Osteoblast (primary cell): Measurements from ENCODE around the gene EMP1. TPM values are rescaled to one million over a fixed set of nuclear protein-coding genes. Genes with fewer than 3 reads are reported as not detected.

Source experiments
- DNase-seq: peaks from one replicate; pipeline ENCODE4 v3.0.0; 2011; ENCODE audit warnings: low spot score, mixed read lengths; ENCODE audit not compliant: insufficient read length; ENCODE audit errors: missing footprints
- H2AFZ ChIP-seq: 2 replicates; pipeline ENCODE4 v1.6.0; 2011; ENCODE audit warnings: mild to moderate bottlenecking, low read length
- H3K27ac ChIP-seq: 2 replicates; pipeline ENCODE4 v1.5.1; 2011; ENCODE audit warnings: mild to moderate bottlenecking, low read depth, low read length, moderate library complexity
- H3K27me3 ChIP-seq: 2 replicates; pipeline ENCODE4 v1.6.0; 2012; ENCODE audit warnings: mild to moderate bottlenecking, control low read depth, inconsistent platforms, low read length, moderate library complexity; ENCODE audit not compliant: insufficient read depth
- H3K36me3 ChIP-seq: 2 replicates; pipeline ENCODE4 v1.5.1; 2011; ENCODE audit warnings: mild to moderate bottlenecking, low read length, control low read depth, moderate library complexity; ENCODE audit not compliant: insufficient read depth
- H3K4me1 ChIP-seq: 2 replicates; pipeline ENCODE4 v1.5.1; 2011; ENCODE audit warnings: mild to moderate bottlenecking, low read length, control low read depth, moderate library complexity; ENCODE audit not compliant: insufficient read depth
- H3K4me2 ChIP-seq: 2 replicates; pipeline ENCODE4 v1.6.0; 2011; ENCODE audit warnings: mild to moderate bottlenecking, low read length; ENCODE audit not compliant: insufficient read depth
- H3K4me3 ChIP-seq: fragments of 200-600 bp; sonication (generic); 3 replicates; pipeline ENCODE4 v1.5.1; 2012; ENCODE audit warnings: mild to moderate bottlenecking, low read length, inconsistent platforms; ENCODE audit not compliant: insufficient read depth
- H3K79me2 ChIP-seq: 2 replicates; pipeline ENCODE4 v1.6.0; 2012; ENCODE audit warnings: mild to moderate bottlenecking, low read length, control low read depth, inconsistent platforms; ENCODE audit not compliant: insufficient read depth
- H3K9me3 ChIP-seq: 2 replicates; pipeline ENCODE4 v1.5.1; 2011; ENCODE audit warnings: low read depth, low read length, control low read depth
- H4K20me1 ChIP-seq: 2 replicates; pipeline ENCODE4 v1.6.0; 2012; ENCODE audit warnings: mild to moderate bottlenecking, low read length, control low read depth; ENCODE audit not compliant: insufficient read depth
- total RNA-seq: library from RNA; depleted of rRNA; stranded (reverse); fragments of >200 nt; gene quantifications from 2 replicates; pipeline ENCODE4 v1.2.3, GENCODE V29; 2012
- TF ChIP-seq, protein P1 (sequence below): IDR thresholded peaks from 2 replicates; pipeline ENCODE4 v1.5.1; 2011; ENCODE audit warnings: mild to moderate bottlenecking, low read depth, low read length, moderate library complexity; ENCODE audit errors: extremely low read depth

The EMP1 gene
- total RNA-seq, 1 donor: 106 TPM

DNA sequence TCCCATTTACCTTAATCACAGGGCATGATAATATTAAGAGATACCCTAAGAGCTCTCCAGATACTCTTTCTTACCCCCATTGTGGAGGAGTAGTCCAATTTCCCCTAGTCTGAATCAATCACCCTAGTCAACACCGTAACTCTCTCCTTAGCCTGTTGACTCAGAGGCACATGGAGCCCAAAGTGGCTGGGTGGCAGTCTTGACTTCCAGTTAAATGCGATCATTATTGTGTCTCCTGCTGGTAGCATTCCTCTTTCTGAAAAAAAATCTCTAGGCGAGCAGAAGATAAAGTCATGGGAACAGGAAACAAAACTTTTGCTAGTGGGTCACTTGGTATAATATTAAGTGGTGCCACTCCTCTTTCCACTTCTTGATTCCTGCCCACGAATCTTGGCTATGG, 46.4 kb downstream of the EMP1 start:
- no peaks in the 10 kb centered on the region for H3K4me1 ChIP-seq
- H3K4me2 ChIP-seq: no peak overlapping the region
- H3K9me3 ChIP-seq: no peaks in the 10 kb centered on the region
- no peaks in the 10 kb centered on the region for H3K36me3 ChIP-seq
- no peak for DNase-seq
- no peak overlapping the region for H3K4me3 ChIP-seq
- H3K79me2 ChIP-seq: no peaks in the 10 kb centered on the region
- H3K27me3 ChIP-seq: no peaks in the 10 kb centered on the region
- no peak overlapping the region for H2AFZ ChIP-seq
- TF ChIP-seq, protein P1, sequence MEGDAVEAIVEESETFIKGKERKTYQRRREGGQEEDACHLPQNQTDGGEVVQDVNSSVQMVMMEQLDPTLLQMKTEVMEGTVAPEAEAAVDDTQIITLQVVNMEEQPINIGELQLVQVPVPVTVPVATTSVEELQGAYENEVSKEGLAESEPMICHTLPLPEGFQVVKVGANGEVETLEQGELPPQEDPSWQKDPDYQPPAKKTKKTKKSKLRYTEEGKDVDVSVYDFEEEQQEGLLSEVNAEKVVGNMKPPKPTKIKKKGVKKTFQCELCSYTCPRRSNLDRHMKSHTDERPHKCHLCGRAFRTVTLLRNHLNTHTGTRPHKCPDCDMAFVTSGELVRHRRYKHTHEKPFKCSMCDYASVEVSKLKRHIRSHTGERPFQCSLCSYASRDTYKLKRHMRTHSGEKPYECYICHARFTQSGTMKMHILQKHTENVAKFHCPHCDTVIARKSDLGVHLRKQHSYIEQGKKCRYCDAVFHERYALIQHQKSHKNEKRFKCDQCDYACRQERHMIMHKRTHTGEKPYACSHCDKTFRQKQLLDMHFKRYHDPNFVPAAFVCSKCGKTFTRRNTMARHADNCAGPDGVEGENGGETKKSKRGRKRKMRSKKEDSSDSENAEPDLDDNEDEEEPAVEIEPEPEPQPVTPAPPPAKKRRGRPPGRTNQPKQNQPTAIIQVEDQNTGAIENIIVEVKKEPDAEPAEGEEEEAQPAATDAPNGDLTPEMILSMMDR: no peak
- H3K27ac ChIP-seq: no peak overlapping the region
- no peaks in the 10 kb centered on the region for H4K20me1 ChIP-seq

DNA sequence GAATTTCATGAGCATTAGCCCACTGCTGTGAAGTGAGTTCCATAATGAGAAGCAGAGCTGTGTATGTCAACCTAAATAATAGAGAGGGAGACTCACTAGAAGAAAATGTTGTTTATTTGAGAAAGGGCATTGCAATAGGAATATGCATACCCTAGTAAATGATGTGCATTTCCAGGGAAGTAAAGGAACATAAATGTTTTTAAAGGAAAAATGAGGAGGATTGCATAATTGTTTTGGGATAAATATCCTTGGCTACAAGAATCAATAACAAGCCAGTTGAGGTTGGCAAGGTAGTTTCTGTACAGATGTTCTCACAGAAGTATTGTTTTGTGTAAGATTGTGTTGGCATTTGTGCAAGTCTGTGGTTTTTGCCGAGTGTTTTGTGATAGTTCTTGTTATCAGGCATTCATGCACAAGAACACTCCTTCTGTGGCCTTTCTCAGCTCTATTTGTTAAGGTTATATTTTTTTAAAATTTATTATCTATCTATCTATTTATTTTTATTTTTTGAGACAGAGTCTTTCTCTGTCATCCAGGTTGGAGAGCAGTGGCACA, 47.1 kb downstream of the EMP1 start:
- Histone ChIP-seq H2AFZ (no peak overlapping the region), H3K36me3 (no peaks in the 10 kb centered on the region), H3K4me2 (no peak overlapping the region), H4K20me1 (no peaks in the 10 kb centered on the region), H3K27me3 (no peaks in the 10 kb centered on the region), H3K79me2 (no peaks in the 10 kb centered on the region), H3K27ac (no peak overlapping the region), H3K9me3 (no peaks in the 10 kb centered on the region), H3K4me3 (no peak overlapping the region), H3K4me1 (no peaks in the 10 kb centered on the region)
- DNase-seq: no peak
- TF ChIP-seq, protein P1: no peak

DNA sequence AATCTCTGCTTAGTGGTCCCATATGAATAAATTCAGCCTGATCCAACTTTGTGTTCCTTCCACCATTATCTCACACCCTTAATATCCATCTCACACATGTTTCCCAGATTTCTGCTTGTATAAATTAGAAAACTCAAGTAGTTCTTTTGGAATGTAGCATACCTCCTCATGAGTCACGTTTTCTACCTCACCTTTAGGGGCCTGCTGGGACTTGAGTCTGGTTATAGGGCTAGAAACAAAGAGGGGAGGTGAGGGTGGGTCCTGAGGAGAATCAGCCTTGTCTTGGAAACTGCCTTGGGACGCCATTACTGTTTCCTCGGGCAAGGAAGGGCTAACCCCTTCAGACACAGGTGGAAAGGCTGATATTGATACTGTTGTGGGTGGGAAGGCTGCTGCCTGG, 51.1 kb downstream of the EMP1 start:
- TF ChIP-seq, protein P1: no peak
- Histone ChIP-seq H2AFZ (no peak overlapping the region), H3K36me3 (no peaks in the 10 kb centered on the region), H3K79me2 (no peaks in the 10 kb centered on the region), H3K4me2 (no peak overlapping the region), H3K27me3 (no peaks in the 10 kb centered on the region), H3K4me3 (no peak overlapping the region), H3K9me3 (no peaks in the 10 kb centered on the region), H4K20me1 (no peaks in the 10 kb centered on the region), H3K27ac (no peak overlapping the region), H3K4me1 (peaks cover 8% of the 10 kb centered on the region)
- DNase-seq: no peak

DNA sequence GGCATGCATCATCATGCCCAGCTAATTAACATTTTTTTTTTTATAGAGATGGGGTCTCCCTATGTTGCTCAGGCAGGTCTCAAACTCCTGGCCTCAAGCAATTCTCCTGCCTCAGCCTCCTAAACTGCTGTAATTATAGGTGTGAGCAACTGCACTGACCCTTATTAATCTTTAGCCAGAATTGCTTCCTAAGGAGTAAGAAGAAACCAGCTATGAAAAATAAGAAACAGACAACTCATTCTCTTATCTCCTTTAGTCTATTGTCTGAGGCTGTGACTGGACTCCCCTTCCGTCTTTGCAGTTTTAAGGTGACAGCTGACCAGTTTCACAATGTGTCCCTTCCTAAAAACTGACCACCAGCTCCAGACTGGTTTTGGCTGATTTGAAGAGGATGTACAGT, 52.4 kb downstream of the EMP1 start:
- Histone ChIP-seq H3K27ac (no peak overlapping the region), H3K4me1 (peaks cover 8% of the 10 kb centered on the region), H3K36me3 (no peaks in the 10 kb centered on the region), H3K27me3 (no peaks in the 10 kb centered on the region), H3K4me3 (no peak overlapping the region), H3K79me2 (no peaks in the 10 kb centered on the region), H2AFZ (no peak overlapping the region), H3K4me2 (no peak overlapping the region), H3K9me3 (no peaks in the 10 kb centered on the region), H4K20me1 (no peaks in the 10 kb centered on the region)
- no peak for DNase-seq
- TF ChIP-seq, protein P1: no peak
